H1 (cell line): Measurements from ENCODE around the gene STARD13. TPM values are rescaled to one million over a fixed set of nuclear protein-coding genes. Genes with fewer than 3 reads are reported as not detected.

ENCODE experiments used
- CTCF ChIA-PET: fragments of 300-600 bp; sonication (Branson Sonifier 250); formaldehyde crosslinking; loops from one replicate; lab custom pipeline; 2021; ENCODE audit not compliant: partially characterized antibody; lab: Charles Lee
- POLR2A ChIA-PET: fragments of 300-600 bp; sonication (Branson Sonifier 250); formaldehyde crosslinking; loops from one replicate; lab custom pipeline; 2021; ENCODE audit warnings: inconsistent platforms; ENCODE audit not compliant: partially characterized antibody; lab: Charles Lee
- DNase-seq, 2 experiments: peaks; one replicate each; pipeline versions ENCODE4 v3.0.0 to v3.0.0-alpha.2; 2010 to 2022; ENCODE audit warnings: low spot score in 2 of 2, low read depth in 1 of 2, mixed read lengths in 1 of 2
- FAIRE-seq: peaks from 2 replicates; lab custom pipeline; 2011; peaks lifted over from hg19 to GRCh38; lab: Jason Lieb, UNC
- H2AFZ ChIP-seq: 2 replicates; pipeline ENCODE4 v1.8.1; 2012; ENCODE audit warnings: low read length, inconsistent platforms
- H2AK5ac ChIP-seq: 2 replicates; pipeline ENCODE4 v1.6.1; 2013; ENCODE audit warnings: low read depth, low read length
- H2BK120ac ChIP-seq: replicated peaks from 2 replicates; pipeline ENCODE3; 2013; ENCODE audit warnings: low read depth, low read length, inconsistent platforms
- H2BK12ac ChIP-seq: 2 replicates; pipeline ENCODE4 v1.6.1; 2013; ENCODE audit warnings: low read depth, low read length
- H2BK15ac ChIP-seq: 2 replicates; pipeline ENCODE4 v1.6.1; 2013; ENCODE audit warnings: low read length
- H2BK20ac ChIP-seq: 2 replicates; pipeline ENCODE4 v1.6.1; 2013; ENCODE audit warnings: low read length
- H2BK5ac ChIP-seq: 2 replicates; pipeline ENCODE4 v1.6.1; 2013; ENCODE audit warnings: low read depth, low read length
- H3K14ac ChIP-seq: 2 replicates; pipeline ENCODE4 v1.6.1; 2013; ENCODE audit warnings: inconsistent platforms; ENCODE audit not compliant: insufficient read length
- H3K18ac ChIP-seq: 2 replicates; pipeline ENCODE4 v1.6.1; 2013; ENCODE audit warnings: low read length; ENCODE audit errors: extremely low read depth
- H3K23ac ChIP-seq: 2 replicates; pipeline ENCODE4 v1.6.1; 2013; ENCODE audit warnings: inconsistent platforms; ENCODE audit not compliant: insufficient read length
- H3K23me2 ChIP-seq: 2 replicates; pipeline ENCODE4 v1.6.1; 2013; ENCODE audit warnings: low read depth, low read length
- H3K27ac ChIP-seq: 2 replicates; pipeline ENCODE4 v1.6.1; 2011; ENCODE audit warnings: low read depth, low read length, inconsistent platforms
- H3K27me3 ChIP-seq, 4 experiments: replicated peaks in 1 of 4; 1 replicate in 1 of 4; 2 replicates in 3 of 4; pipeline versions ENCODE4 v1.6.1 to v1.8.1; 2011 to 2013; ENCODE audit warnings: low read length in 3 of 4, mild to moderate bottlenecking in 3 of 4, inconsistent platforms in 2 of 4, mixed read lengths in 2 of 4, moderate library complexity in 1 of 4; ENCODE audit not compliant: control insufficient read depth in 3 of 4, insufficient read depth in 3 of 4; ENCODE audit errors: extremely low read depth in 1 of 4
- H3K36me3 ChIP-seq, 4 experiments: 2 replicates each; pipeline versions ENCODE4 v1.6.1 to v1.8.1; 2011 to 2013; ENCODE audit warnings: mild to moderate bottlenecking in 4 of 4, low read length in 3 of 4, moderate library complexity in 2 of 4, control low read depth in 1 of 4, inconsistent platforms in 1 of 4; ENCODE audit not compliant: insufficient read depth in 4 of 4, control insufficient read depth in 2 of 4
- H3K4ac ChIP-seq: replicated peaks from 2 replicates; pipeline ENCODE3; 2013; ENCODE audit warnings: low read length, low read depth, mixed read lengths, inconsistent platforms; ENCODE audit not compliant: insufficient read length
- H3K4me1 ChIP-seq, 4 experiments: replicated peaks in 1 of 4; 1 replicate in 1 of 4; 2 replicates in 3 of 4; pipeline versions ENCODE4 v1.6.1 to v1.8.1; 2011 to 2013; ENCODE audit warnings: low read length in 3 of 4, inconsistent platforms in 2 of 4, mixed read lengths in 1 of 4; ENCODE audit not compliant: insufficient read depth in 4 of 4, control insufficient read depth in 3 of 4
- H3K4me2 ChIP-seq, 2 experiments: 2 replicates each; pipeline versions ENCODE4 v1.6.1 to v1.8.1; 2011 to 2013; ENCODE audit warnings: low read depth in 2 of 2, low read length in 2 of 2, control low read depth in 1 of 2, inconsistent platforms in 1 of 2, mild to moderate bottlenecking in 1 of 2; ENCODE audit not compliant: insufficient read depth in 1 of 2
- H3K4me3 ChIP-seq, 4 experiments: fragments of 200-600, 300-600 bp in 1 of 4; sonication (generic), shearing (Covaris generic), sonication (Bioruptor Twin) in 1 of 4; 2 replicates each; pipeline versions ENCODE4 v1.5.1 to v1.8.1; 2011 to 2016; ENCODE audit warnings: low read length in 4 of 4, low read depth in 3 of 4, control low read depth in 2 of 4, inconsistent platforms in 2 of 4, mild to moderate bottlenecking in 2 of 4, mixed read lengths in 1 of 4, moderate library complexity in 1 of 4; ENCODE audit not compliant: insufficient read depth in 2 of 4; ENCODE audit errors: extremely low read depth in 1 of 4
- H3K56ac ChIP-seq: replicated peaks from 2 replicates; pipeline ENCODE3; 2013; ENCODE audit warnings: low read depth, mild to moderate bottlenecking, mixed read lengths, low read length, inconsistent platforms; ENCODE audit not compliant: insufficient read length
- H3K79me1 ChIP-seq: 2 replicates; pipeline ENCODE4 v1.6.1; 2013; ENCODE audit warnings: low read depth, low read length, control low read depth
- H3K79me2 ChIP-seq, 2 experiments: 2 replicates each; pipeline versions ENCODE4 v1.6.1 to v1.8.1; 2012 to 2013; ENCODE audit warnings: low read length in 2 of 2, mild to moderate bottlenecking in 2 of 2, inconsistent platforms in 1 of 2; ENCODE audit not compliant: insufficient read depth in 2 of 2, control insufficient read depth in 1 of 2
- H3K9ac ChIP-seq, 4 experiments: replicated peaks in 1 of 4; 1 replicate in 1 of 4; 2 replicates in 3 of 4; pipeline versions ENCODE4 v1.6.1 to v1.8.1; 2011 to 2013; ENCODE audit warnings: low read depth in 3 of 4, low read length in 3 of 4, control low read depth in 2 of 4, mild to moderate bottlenecking in 2 of 4, moderate library complexity in 2 of 4, inconsistent platforms in 1 of 4; ENCODE audit errors: extremely low read depth in 1 of 4
- H3K9me3 ChIP-seq, 2 experiments: 2 replicates each; pipeline versions ENCODE4 v1.6.1 to v1.8.1; 2012 to 2013; ENCODE audit warnings: mild to moderate bottlenecking in 2 of 2, moderate library complexity in 2 of 2, control low read depth in 1 of 2, inconsistent platforms in 1 of 2, low read depth in 1 of 2, low read length in 1 of 2, mixed read lengths in 1 of 2; ENCODE audit not compliant: insufficient read depth in 2 of 2
- H4K20me1 ChIP-seq, 2 experiments: replicated peaks in 1 of 2; 2 replicates each; pipeline versions ENCODE3 to v1.8.1; 2011 to 2013; ENCODE audit warnings: inconsistent platforms in 2 of 2, low read length in 2 of 2, mild to moderate bottlenecking in 1 of 2; ENCODE audit not compliant: insufficient read depth in 2 of 2, control insufficient read depth in 1 of 2
- H4K5ac ChIP-seq: 2 replicates; pipeline ENCODE4 v1.6.1; 2013; ENCODE audit warnings: low read length, low read depth, mixed read lengths, inconsistent platforms; ENCODE audit not compliant: insufficient read length
- H4K8ac ChIP-seq: 2 replicates; pipeline ENCODE4 v1.8.0; 2013; ENCODE audit warnings: mild to moderate bottlenecking, moderate library complexity, low read length, inconsistent platforms; ENCODE audit not compliant: insufficient read depth; ENCODE audit errors: extremely low read depth
- H4K91ac ChIP-seq: replicated peaks from 2 replicates; pipeline ENCODE3; 2013; ENCODE audit warnings: low read length, mixed read lengths, inconsistent platforms; ENCODE audit not compliant: insufficient read length
- GTF2F1 ChIP-seq: IDR thresholded peaks from 2 replicates; pipeline ENCODE4 v1.6.1; 2012; ENCODE audit warnings: low read depth, low read length, improper control_type of control experiment, borderline replicate concordance
- HDAC6 ChIP-seq: IDR thresholded peaks from one replicate; pipeline ENCODE4 v1.7.1; 2012; ENCODE audit warnings: low read depth, mild to moderate bottlenecking, inconsistent platforms, low read length, moderate library complexity
- KDM1A ChIP-seq: fragments of 200-600, 300-600 bp; sonication (generic); IDR thresholded peaks from 2 replicates; pipeline ENCODE4 v1.7.1; 2016; ENCODE audit warnings: mild to moderate bottlenecking, low read length, borderline replicate concordance
- MAX ChIP-seq: IDR thresholded peaks from 2 replicates; pipeline ENCODE4 v1.6.1; 2012; ENCODE audit warnings: inconsistent platforms
- POLR2A ChIP-seq, 2 experiments: IDR thresholded peaks; 1 replicate in 1 of 2; 2 replicates in 1 of 2; pipeline ENCODE4 v1.6.1; 2011; ENCODE audit warnings: low read depth in 2 of 2, low read length in 2 of 2, mild to moderate bottlenecking in 2 of 2; ENCODE audit errors: control extremely low read depth in 1 of 2
- RNF2 ChIP-seq: fragments of 200-900, 300-1000 bp; sonication (generic); IDR thresholded peaks from 2 replicates; pipeline ENCODE4 v1.7.1; 2016; ENCODE audit warnings: borderline replicate concordance, low read depth, mild to moderate bottlenecking, antibody characterized with exemption, low read length; ENCODE audit not compliant: poor library complexity, severe bottlenecking; ENCODE audit errors: missing control alignments
- WGBS, 2 experiments: shearing (Covaris generic) in 1 of 2; methylation state at CpG; one replicate each; pipeline versions ENCODE4 v1.1.6 to v1.1.7; 2013 to 2015; ENCODE audit warnings: low lambda C conversion rate in 2 of 2, mixed read lengths in 2 of 2, inconsistent platforms in 1 of 2, low coverage in 1 of 2, missing lambda C conversion rate in 1 of 2; ENCODE audit not compliant: insufficient replicate concordance in 2 of 2, insufficient coverage in 1 of 2, insufficient read length in 1 of 2; ENCODE audit errors: extremely low coverage in 1 of 2, missing lambda C conversion rate in 1 of 2; 5-methylcytosine and 5-hydroxymethylcytosine counted together
- polyA plus RNA-seq, 7 experiments: library from polyadenylated mRNA; depleted of rRNA in 3 of 7; stranded (reverse) in 5 of 7; unstranded in 2 of 7; fragments of >200 nt in 5 of 7; fragments of 200-250 nt in 2 of 7; gene quantifications; 1 replicate in 5 of 7; 2 replicates in 1 of 7; 4 replicates in 1 of 7; pipeline versions ENCODE4 v1.2.1 to v1.2.3, GENCODE V29; 2011 to 2013; ENCODE audit warnings: missing spikeins in 2 of 7, mixed read lengths in 2 of 7
- total RNA-seq: library from RNA; stranded (reverse); fragmentation: NEBNext Ultra II Directional; extraction: Animal tissue kit (Norgen Biotek cat#: 25700); gene quantifications from 2 replicates; pipeline ENCODE4 v1.2.1, GENCODE V29; 2021

Gene STARD13
- total and polyA plus RNA-seq, 2 of the 8 experiments (the other 6 are each of a cell fraction or from before 2014, with no cell fraction given), result 0.82 to 2.9 TPM

DNA sequence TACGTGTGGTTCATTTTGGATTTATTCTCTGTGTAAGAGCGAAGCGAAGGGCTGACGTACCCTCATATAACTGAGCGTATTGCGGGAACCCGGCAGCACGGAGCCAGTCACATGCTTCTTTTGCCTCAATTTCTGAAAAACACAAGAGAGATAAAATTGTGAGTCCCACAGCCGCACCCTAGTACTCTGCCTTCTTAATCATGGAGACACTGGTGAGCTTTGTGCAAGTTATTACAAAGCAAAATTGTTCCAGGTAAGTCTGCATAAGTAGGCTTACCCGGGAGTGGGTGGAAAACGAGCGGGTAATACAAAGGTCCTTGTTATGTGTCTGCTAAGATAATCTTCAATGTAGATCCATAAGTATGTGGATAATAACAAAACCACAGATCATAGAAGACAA, 118.1 kb downstream of the STARD13 start:
- WGBS, 2 experiments, result 95% methylated on average over 12 of the region's 12 CpGs; no CpG with 5 or more reads in 1 of the 2 experiments
- H4K5ac ChIP-seq, result no peak overlapping the region
- H3K14ac ChIP-seq, result no peak overlapping the region
- no peak overlapping the region for H3K56ac ChIP-seq
- no peak overlapping the region for H2BK120ac ChIP-seq
- no peak overlapping the region for H4K8ac ChIP-seq
- no peak overlapping the region for H3K23ac ChIP-seq
- CTCF ChIA-PET, result interaction anchor here (0.6 kb wide), 1 partner anchor 30 kb away, joined by 3 read pairs; no protein-coding TSS in a partner anchor
- H3K4me1 ChIP-seq, result no peaks in the 10 kb centered on the region
- H3K18ac ChIP-seq, result no peak overlapping the region
- FAIRE-seq, result no peak
- no peaks in the 10 kb centered on the region for H3K79me1 ChIP-seq
- no peak overlapping the region for H4K91ac ChIP-seq
- no peak overlapping the region for H3K27ac ChIP-seq
- no peaks in the 10 kb centered on the region; a peak in 1 of 7 replicates for H3K27me3 ChIP-seq
- H3K23me2 ChIP-seq, result no peaks in the 10 kb centered on the region
- no peak overlapping the region for H2BK5ac ChIP-seq
- no peak overlapping the region for H2AFZ ChIP-seq
- no peak overlapping the region for H2BK12ac ChIP-seq
- H3K4ac ChIP-seq, result no peak overlapping the region
- no peak for DNase-seq
- H3K4me2 ChIP-seq, result no peak overlapping the region
- no peaks in the 10 kb centered on the region for H4K20me1 ChIP-seq
- no peak overlapping the region for H2AK5ac ChIP-seq
- peaks cover 5% of the 10 kb centered on the region in 2 experiments; a peak in 2 of 4 replicates for H3K9me3 ChIP-seq
- POLR2A ChIA-PET, result no interaction called here
- no peak overlapping the region for H2BK15ac ChIP-seq
- no peak overlapping the region for H2BK20ac ChIP-seq
- no peaks in the 10 kb centered on the region for H3K79me2 ChIP-seq
- no peak overlapping the region for H3K4me3 ChIP-seq
- no peak overlapping the region for H3K9ac ChIP-seq
- TF ChIP-seq KDM1A (no peak), HDAC6 (no peak), POLR2A (IDR thresholded peaks at IDR 0.05; ENCODE audit: control extremely low read depth in 1 of 2, low read depth in 2 of 2, low read length in 2 of 2) (no peak), RNF2 (no peak), MAX (no peak), GTF2F1 (no peak)
- no peaks in the 10 kb centered on the region; a peak in 1 of 8 replicates for H3K36me3 ChIP-seq
